Hindlimb muscle (tissue), 1 donor: ENCODE data around the gene GP9. TPM values are rescaled to one million over a fixed set of nuclear protein-coding genes. Genes with fewer than 3 reads are reported as not detected.

Experiments
- DNase-seq: peaks from one replicate; pipeline ENCODE4 v3.0.0-alpha.2; 2013
- polyA plus RNA-seq: library from polyadenylated mRNA; unstranded; fragments of 120-200 nt; gene quantifications from one replicate; pipeline ENCODE4 v1.2.1, GENCODE V29; 2013; ENCODE audit not compliant: insufficient read length

The GP9 gene
- polyA plus RNA-seq, 1 donor = 0.30 TPM

GRCh38 chr3:129030611-129031010 is 30.0 kb upstream of the GP9 start:
- no peak for DNase-seq

GRCh38 chr3:129031476-129032215 is 28.9 kb upstream of the GP9 start:
- DNase-seq = no peak

- no peak for DNase-seq
These were observed 27.9 kb upstream of the GP9 start for GRCh38 chr3:129032716-129033115.

- DNase-seq = no peak
These were observed 27.4 kb upstream of the GP9 start for GRCh38 chr3:129033151-129033550.

GRCh38 chr3:129033633-129034321 is 26.8 kb upstream of the GP9 start:
- no peak for DNase-seq

- DNase-seq = no peak
These were observed 25.9 kb upstream of the GP9 start for GRCh38 chr3:129034642-129035041.

- DNase-seq = no peak
These were observed 25.0 kb upstream of the GP9 start for GRCh38 chr3:129035360-129036221.

GRCh38 chr3:129036222-129037092 is 24.1 kb upstream of the GP9 start:
- DNase-seq = no peak

GRCh38 chr3:129037093-129037419 is 23.5 kb upstream of the GP9 start:
- DNase-seq = no peak

GRCh38 chr3:129038121-129038855 is 22.3 kb upstream of the GP9 start:
- no peak for DNase-seq

GRCh38 chr3:129039271-129040038 is 21.1 kb upstream of the GP9 start:
- no peak for DNase-seq

GRCh38 chr3:129040039-129040336 is 20.6 kb upstream of the GP9 start:
- no peak for DNase-seq

GRCh38 chr3:129040579-129041300 is 19.8 kb upstream of the GP9 start:
- DNase-seq = no peak

- DNase-seq = no peak
These were observed 14.9 kb upstream of the GP9 start for GRCh38 chr3:129045675-129046036.

GRCh38 chr3:129046037-129046731 is 14.4 kb upstream of the GP9 start:
- no peak for DNase-seq

- DNase-seq = no peak
These were observed 13.6 kb upstream of the GP9 start for GRCh38 chr3:129046732-129047552.

GRCh38 chr3:129047553-129047839 is 13.1 kb upstream of the GP9 start:
- DNase-seq = no peak

GRCh38 chr3:129050556-129051295 is 9.9 kb upstream of the GP9 start:
- DNase-seq = no peak
